Measurements from ENCODE around the gene ZNF784.

Gene ZNF784

GRCh38 chr19:55618426-55618825 is 5.9 kb downstream of the ZNF784 start:
- DNase-seq: no peak

- no peak for DNase-seq
Observed at GRCh38 chr19:55617426-55617825, 6.9 kb downstream of the ZNF784 start.

GRCh38 chr19:55616395-55616875 is 7.9 kb downstream of the ZNF784 start:
- no peak for DNase-seq

- no peak for DNase-seq
Observed at GRCh38 chr19:55615543-55616394, 8.6 kb downstream of the ZNF784 start.

- DNase-seq: no peak
Observed at GRCh38 chr19:55614711-55615542, 9.4 kb downstream of the ZNF784 start.

- DNase-seq: no peak
Observed at GRCh38 chr19:55613930-55614710, 10.2 kb downstream of the ZNF784 start.

- DNase-seq: no peak
Observed at GRCh38 chr19:55613396-55613795, 11.0 kb downstream of the ZNF784 start.

- no peak for DNase-seq
Observed at GRCh38 chr19:55611983-55612645, 12.3 kb downstream of the ZNF784 start.

- no peak for DNase-seq
Observed at GRCh38 chr19:55611300-55611982, 12.9 kb downstream of the ZNF784 start.

- DNase-seq: no peak
Observed at GRCh38 chr19:55609326-55609725, 15.0 kb downstream of the ZNF784 start.

- no peak for DNase-seq
Observed at GRCh38 chr19:55606817-55607216, 17.5 kb downstream of the ZNF784 start.

- DNase-seq: no peak
Observed at GRCh38 chr19:55606471-55606787, 17.9 kb downstream of the ZNF784 start.

GRCh38 chr19:55605637-55606470 is 18.5 kb downstream of the ZNF784 start, which contains the start of gene ZNF865:
TSS of gene ZNF865 (plus strand) at chr19:55605647. CDS start at chr19:55613619, 7,972 bp downstream.
- DNase-seq: peak; percentile 70

- peak; percentile 97 for DNase-seq
Observed at GRCh38 chr19:55605207-55605636, 19.1 kb downstream of the ZNF784 start.

- DNase-seq: no peak
Observed at GRCh38 chr19:55603581-55604292, 20.6 kb downstream of the ZNF784 start.

GRCh38 chr19:55603115-55603514 is 21.3 kb downstream of the ZNF784 start:
- no peak for DNase-seq

- no peak for DNase-seq
Observed at GRCh38 chr19:55602104-55603001, 22.0 kb downstream of the ZNF784 start.

GRCh38 chr19:55601084-55601483 is 23.3 kb downstream of the ZNF784 start:
- no peak for DNase-seq

GRCh38 chr19:55600662-55601028 is 23.7 kb downstream of the ZNF784 start:
- DNase-seq: no peak
